ENCODE measurements around the gene ZNF774. TPM values are rescaled to one million over a fixed set of nuclear protein-coding genes. Genes with fewer than 3 reads are reported as not detected.
A peak's percentile ranks its signal among the peaks of the same experiment; 100 is the strongest.

Gene ZNF774
- total RNA-seq, 1 donor from 2014 or later, result 8.3 TPM

DNA sequence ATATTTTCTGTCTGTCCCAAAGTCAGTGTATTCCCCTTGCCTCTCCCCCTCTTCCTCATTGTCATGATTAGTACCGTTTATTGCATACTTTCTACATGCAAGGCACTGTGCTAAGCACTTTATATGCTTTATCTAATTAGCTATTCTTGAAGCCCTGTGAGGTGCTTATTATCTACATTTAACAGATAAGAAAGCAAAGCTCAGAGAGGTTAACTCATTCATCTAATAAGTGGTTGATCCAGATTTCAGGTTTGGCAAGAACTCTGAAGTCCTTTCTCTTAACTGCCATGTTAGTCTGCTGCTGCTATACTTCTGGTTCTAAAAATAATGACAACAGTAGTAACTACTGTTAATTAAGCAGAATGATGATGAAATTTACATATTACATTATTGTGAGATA, 49.4 kb downstream of the ZNF774 start:
- DNase-seq (ENCODE audit: extremely low spot score in 2 of 2), result no peak
- H3K4me3 ChIP-seq, result no peak overlapping the region
- peaks cover 91% of the 10 kb centered on the region for H3K4me1 ChIP-seq
- H3K27ac ChIP-seq, result peak overlapping the region; percentile 79
- no peaks in the 10 kb centered on the region for H3K36me3 ChIP-seq
- intact Hi-C loops (cut with DNase I), result no loop called here
- TF ChIP-seq POLR2A (IDR thresholded peaks at IDR 0.05), result no peak
- TF ChIP-seq, protein P1, sequence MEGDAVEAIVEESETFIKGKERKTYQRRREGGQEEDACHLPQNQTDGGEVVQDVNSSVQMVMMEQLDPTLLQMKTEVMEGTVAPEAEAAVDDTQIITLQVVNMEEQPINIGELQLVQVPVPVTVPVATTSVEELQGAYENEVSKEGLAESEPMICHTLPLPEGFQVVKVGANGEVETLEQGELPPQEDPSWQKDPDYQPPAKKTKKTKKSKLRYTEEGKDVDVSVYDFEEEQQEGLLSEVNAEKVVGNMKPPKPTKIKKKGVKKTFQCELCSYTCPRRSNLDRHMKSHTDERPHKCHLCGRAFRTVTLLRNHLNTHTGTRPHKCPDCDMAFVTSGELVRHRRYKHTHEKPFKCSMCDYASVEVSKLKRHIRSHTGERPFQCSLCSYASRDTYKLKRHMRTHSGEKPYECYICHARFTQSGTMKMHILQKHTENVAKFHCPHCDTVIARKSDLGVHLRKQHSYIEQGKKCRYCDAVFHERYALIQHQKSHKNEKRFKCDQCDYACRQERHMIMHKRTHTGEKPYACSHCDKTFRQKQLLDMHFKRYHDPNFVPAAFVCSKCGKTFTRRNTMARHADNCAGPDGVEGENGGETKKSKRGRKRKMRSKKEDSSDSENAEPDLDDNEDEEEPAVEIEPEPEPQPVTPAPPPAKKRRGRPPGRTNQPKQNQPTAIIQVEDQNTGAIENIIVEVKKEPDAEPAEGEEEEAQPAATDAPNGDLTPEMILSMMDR (IDR thresholded peaks at IDR 0.05), result no peak
- TF ChIP-seq POLR2AphosphoS5 (IDR thresholded peaks at IDR 0.05; ENCODE audit: insufficient read depth in 1 of 2, low read depth in 1 of 2), result no peak
- H3K9me3 ChIP-seq, result no peaks in the 10 kb centered on the region
- no peaks in the 10 kb centered on the region for H3K27me3 ChIP-seq

DNA sequence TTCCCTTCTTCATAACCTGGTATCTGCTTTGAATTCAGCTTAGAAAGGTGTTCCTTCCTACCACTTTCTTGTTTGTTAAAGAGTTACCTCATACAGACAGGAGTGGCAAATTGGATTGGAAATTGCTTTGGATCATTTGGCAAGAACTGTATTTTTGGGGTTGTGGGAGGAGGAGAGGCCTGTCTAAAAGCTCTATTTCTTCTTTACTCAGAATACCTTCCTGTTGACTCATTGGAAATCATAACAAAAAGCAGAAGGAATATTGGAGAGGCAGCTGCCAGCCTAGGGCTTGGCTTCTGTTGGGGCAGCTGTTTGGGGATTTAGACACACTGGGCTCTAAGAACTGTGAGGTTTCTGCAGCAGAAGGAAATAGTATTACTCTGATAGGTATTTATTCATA, 50.1 kb downstream of the ZNF774 start:
- intact Hi-C loops (cut with DNase I), result no loop called here
- TF ChIP-seq POLR2A (IDR thresholded peaks at IDR 0.05) (no peak), POLR2AphosphoS5 (IDR thresholded peaks at IDR 0.05; ENCODE audit: insufficient read depth in 1 of 2, low read depth in 1 of 2) (peak in 1 of 2 donors; percentile 82)
- DNase-seq (ENCODE audit: extremely low spot score in 2 of 2), result no peak
- Histone ChIP-seq H3K36me3 (no peaks in the 10 kb centered on the region), H3K27me3 (no peaks in the 10 kb centered on the region), H3K27ac (peak overlapping the region; percentile 79), H3K9me3 (no peaks in the 10 kb centered on the region), H3K4me1 (peaks cover 90% of the 10 kb centered on the region), H3K4me3 (no peak overlapping the region)

DNA sequence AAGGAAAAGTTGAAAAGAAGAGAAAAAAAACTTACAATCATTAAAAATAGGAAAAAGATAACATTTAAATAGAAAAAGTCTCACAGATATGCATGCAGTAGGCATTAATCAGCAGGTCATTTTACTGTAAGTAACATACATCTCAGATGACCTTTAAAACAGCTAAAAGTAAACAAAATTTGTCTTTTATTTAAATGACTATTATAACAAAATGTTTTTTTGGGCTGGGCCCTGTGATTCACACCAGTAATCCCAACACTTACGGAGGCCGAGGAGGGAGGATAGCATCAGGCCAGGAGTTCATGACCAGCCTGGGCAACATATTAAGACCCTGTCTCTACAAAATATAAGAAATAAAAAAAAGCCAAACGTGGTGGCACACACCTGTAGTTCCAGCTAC, 50.7 kb downstream of the ZNF774 start:
- H3K4me3 ChIP-seq, result no peak overlapping the region
- intact Hi-C loops (cut with DNase I), result no loop called here
- H3K27me3 ChIP-seq, result no peaks in the 10 kb centered on the region
- no peaks in the 10 kb centered on the region for H3K36me3 ChIP-seq
- peaks cover 91% of the 10 kb centered on the region for H3K4me1 ChIP-seq
- H3K27ac ChIP-seq, result peak overlapping the region; percentile 79
- H3K9me3 ChIP-seq, result no peaks in the 10 kb centered on the region
- no peak for DNase-seq (ENCODE audit: extremely low spot score in 2 of 2)
- TF ChIP-seq, protein P1 (IDR thresholded peaks at IDR 0.05), result no peak
- TF ChIP-seq POLR2AphosphoS5 (IDR thresholded peaks at IDR 0.05; ENCODE audit: insufficient read depth in 1 of 2, low read depth in 1 of 2), result no peak
- TF ChIP-seq POLR2A (IDR thresholded peaks at IDR 0.05), result no peak

DNA sequence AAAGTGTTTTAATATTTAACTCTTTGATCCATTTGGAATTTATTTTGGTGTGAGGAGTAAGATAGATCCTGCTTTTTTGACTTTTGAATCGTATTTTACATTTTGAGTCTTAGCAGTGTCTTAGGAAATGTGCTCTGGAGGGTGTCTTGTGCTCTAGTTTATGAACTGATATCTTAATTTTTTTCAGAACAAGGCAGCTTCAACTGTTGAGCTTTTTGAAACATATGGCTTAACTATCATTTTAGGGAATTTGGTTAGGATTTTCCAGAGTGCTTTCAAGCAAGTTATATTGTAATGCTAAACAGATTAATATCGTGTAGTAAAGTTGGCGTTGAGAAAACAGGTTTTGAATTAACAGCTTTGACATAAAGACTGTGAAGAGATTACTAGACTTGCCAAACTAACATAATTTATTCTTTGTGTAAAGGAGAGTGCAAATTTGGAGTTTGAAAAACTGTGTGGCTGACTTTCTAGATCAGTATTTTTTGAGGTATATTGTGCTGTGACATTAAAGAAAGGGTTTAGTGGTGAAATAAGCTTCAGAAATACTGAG, 53.0 kb downstream of the ZNF774 start:
- Histone ChIP-seq H3K4me1 (peaks cover 85% of the 10 kb centered on the region), H3K27me3 (no peaks in the 10 kb centered on the region), H3K27ac (peak overlapping the region; percentile 34), H3K36me3 (no peaks in the 10 kb centered on the region), H3K9me3 (no peaks in the 10 kb centered on the region), H3K4me3 (no peak overlapping the region)
- no peak for DNase-seq (ENCODE audit: extremely low spot score in 2 of 2)
- no peak for TF ChIP-seq POLR2AphosphoS5 (IDR thresholded peaks at IDR 0.05; ENCODE audit: insufficient read depth in 1 of 2, low read depth in 1 of 2)
- no peak for TF ChIP-seq POLR2A (IDR thresholded peaks at IDR 0.05)
- TF ChIP-seq, protein P1 (IDR thresholded peaks at IDR 0.05), result no peak
- intact Hi-C loops (cut with DNase I), result no loop called here

DNA sequence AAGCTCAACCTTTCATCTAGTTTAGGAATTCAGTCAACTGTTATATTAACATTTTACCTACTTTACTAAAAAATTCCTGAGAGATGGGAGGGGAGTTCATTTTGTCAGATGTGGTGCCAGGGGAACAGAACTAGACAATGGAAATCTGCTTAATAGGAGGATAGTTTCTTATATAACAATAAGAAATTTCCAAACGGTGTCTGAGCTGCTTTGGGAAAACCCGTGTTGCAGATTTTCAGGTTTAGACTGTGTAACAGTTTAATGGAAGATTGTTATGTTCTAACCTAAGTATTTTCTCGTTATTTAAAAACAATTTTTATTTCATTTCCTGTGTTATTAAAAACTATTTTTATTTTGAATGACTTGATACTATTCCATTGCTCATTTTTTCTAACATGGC, 55.3 kb downstream of the ZNF774 start:
- no peak for DNase-seq (ENCODE audit: extremely low spot score in 2 of 2)
- Histone ChIP-seq H3K27me3 (no peaks in the 10 kb centered on the region), H3K4me3 (no peak overlapping the region), H3K4me1 (peaks cover 66% of the 10 kb centered on the region), H3K27ac (peak overlapping the region; percentile 34), H3K9me3 (no peaks in the 10 kb centered on the region), H3K36me3 (no peaks in the 10 kb centered on the region)
- TF ChIP-seq, protein P1 (IDR thresholded peaks at IDR 0.05), result no peak
- TF ChIP-seq POLR2A (IDR thresholded peaks at IDR 0.05) (no peak), POLR2AphosphoS5 (IDR thresholded peaks at IDR 0.05; ENCODE audit: insufficient read depth in 1 of 2, low read depth in 1 of 2) (no peak)
- intact Hi-C loops (cut with DNase I), result no loop called here
